ENCODE results near the gene CST4.
A peak's percentile ranks its signal among the peaks of the same experiment; 100 is the strongest.

CST4 gene

GRCh38 chr20:23655491-23656211, 33.2 kb downstream of the CST4 start:
- Histone ChIP-seq H3K27me3 (ENCODE audit: control insufficient read depth in 1 of 2, insufficient read depth in 2 of 2, low read length in 2 of 2) (no peaks in the 10 kb centered on the region), H3K9ac (ENCODE audit: low read depth in 1 of 2, low read length in 2 of 2) (no peak overlapping the region), H3K4me3 (ENCODE audit: low read depth in 1 of 2, low read length in 2 of 2) (peak overlapping the region in 1 of 2 donors; percentile 24), H3K9me3 (ENCODE audit: control insufficient read depth in 1 of 2, low read length in 2 of 2) (no peaks in the 10 kb centered on the region), H3K27ac (ENCODE audit: low read depth, low read length) (no peak overlapping the region), H3K4me1 (ENCODE audit: control insufficient read depth in 1 of 2, insufficient read depth in 2 of 2, low read length in 2 of 2) (peaks cover 16 to 29% of the 10 kb centered on the region in 2 donors), H3K36me3 (ENCODE audit: control insufficient read depth in 1 of 2, insufficient read depth in 2 of 2, low read length in 2 of 2) (no peaks in the 10 kb centered on the region)

GRCh38 chr20:23654717-23655116, 34.1 kb downstream of the CST4 start:
- Histone ChIP-seq H3K36me3 (ENCODE audit: control insufficient read depth in 1 of 2, insufficient read depth in 2 of 2, low read length in 2 of 2) (no peaks in the 10 kb centered on the region), H3K4me3 (ENCODE audit: low read depth in 1 of 2, low read length in 2 of 2) (no peak overlapping the region), H3K9ac (ENCODE audit: low read depth in 1 of 2, low read length in 2 of 2) (no peak overlapping the region), H3K4me1 (ENCODE audit: control insufficient read depth in 1 of 2, insufficient read depth in 2 of 2, low read length in 2 of 2) (peaks cover 8 to 20% of the 10 kb centered on the region in 2 donors), H3K9me3 (ENCODE audit: control insufficient read depth in 1 of 2, low read length in 2 of 2) (no peaks in the 10 kb centered on the region), H3K27me3 (ENCODE audit: control insufficient read depth in 1 of 2, insufficient read depth in 2 of 2, low read length in 2 of 2) (no peaks in the 10 kb centered on the region), H3K27ac (ENCODE audit: low read depth, low read length) (no peak overlapping the region)

- H3K4me3 ChIP-seq (ENCODE audit: low read depth in 1 of 2, low read length in 2 of 2) = no peak overlapping the region
- no peak overlapping the region for H3K9ac ChIP-seq (ENCODE audit: low read depth in 1 of 2, low read length in 2 of 2)
- H3K9me3 ChIP-seq (ENCODE audit: control insufficient read depth in 1 of 2, low read length in 2 of 2) = no peaks in the 10 kb centered on the region
- H3K27ac ChIP-seq (ENCODE audit: low read depth, low read length) = no peak overlapping the region
- H3K4me1 ChIP-seq (ENCODE audit: control insufficient read depth in 1 of 2, insufficient read depth in 2 of 2, low read length in 2 of 2) = peaks cover 8 to 13% of the 10 kb centered on the region in 2 donors
- no peaks in the 10 kb centered on the region for H3K36me3 ChIP-seq (ENCODE audit: control insufficient read depth in 1 of 2, insufficient read depth in 2 of 2, low read length in 2 of 2)
- no peaks in the 10 kb centered on the region for H3K27me3 ChIP-seq (ENCODE audit: control insufficient read depth in 1 of 2, insufficient read depth in 2 of 2, low read length in 2 of 2)
These were observed 34.8 kb downstream of the CST4 start for GRCh38 chr20:23654000-23654399.

GRCh38 chr20:23653400-23653938, 35.4 kb downstream of the CST4 start:
- Histone ChIP-seq H3K36me3 (ENCODE audit: control insufficient read depth in 1 of 2, insufficient read depth in 2 of 2, low read length in 2 of 2) (no peaks in the 10 kb centered on the region), H3K27me3 (ENCODE audit: control insufficient read depth in 1 of 2, insufficient read depth in 2 of 2, low read length in 2 of 2) (no peaks in the 10 kb centered on the region), H3K9me3 (ENCODE audit: control insufficient read depth in 1 of 2, low read length in 2 of 2) (no peaks in the 10 kb centered on the region), H3K4me3 (ENCODE audit: low read depth in 1 of 2, low read length in 2 of 2) (no peak overlapping the region), H3K9ac (ENCODE audit: low read depth in 1 of 2, low read length in 2 of 2) (no peak overlapping the region), H3K27ac (ENCODE audit: low read depth, low read length) (no peak overlapping the region), H3K4me1 (ENCODE audit: control insufficient read depth in 1 of 2, insufficient read depth in 2 of 2, low read length in 2 of 2) (peaks cover 8 to 13% of the 10 kb centered on the region in 2 donors)

- no peaks in the 10 kb centered on the region for H3K36me3 ChIP-seq (ENCODE audit: control insufficient read depth in 1 of 2, insufficient read depth in 2 of 2, low read length in 2 of 2)
- H3K4me3 ChIP-seq (ENCODE audit: low read depth in 1 of 2, low read length in 2 of 2) = no peak overlapping the region
- H3K27me3 ChIP-seq (ENCODE audit: control insufficient read depth in 1 of 2, insufficient read depth in 2 of 2, low read length in 2 of 2) = no peaks in the 10 kb centered on the region
- no peaks in the 10 kb centered on the region for H3K9me3 ChIP-seq (ENCODE audit: control insufficient read depth in 1 of 2, low read length in 2 of 2)
- H3K27ac ChIP-seq (ENCODE audit: low read depth, low read length) = no peak overlapping the region
- peaks cover 8 to 13% of the 10 kb centered on the region in 2 donors for H3K4me1 ChIP-seq (ENCODE audit: control insufficient read depth in 1 of 2, insufficient read depth in 2 of 2, low read length in 2 of 2)
- no peak overlapping the region for H3K9ac ChIP-seq (ENCODE audit: low read depth in 1 of 2, low read length in 2 of 2)
These were observed 35.9 kb downstream of the CST4 start for GRCh38 chr20:23652926-23653325.

- no peak overlapping the region for H3K9ac ChIP-seq (ENCODE audit: low read depth in 1 of 2, low read length in 2 of 2)
- H3K27me3 ChIP-seq (ENCODE audit: control insufficient read depth in 1 of 2, insufficient read depth in 2 of 2, low read length in 2 of 2) = no peaks in the 10 kb centered on the region
- H3K9me3 ChIP-seq (ENCODE audit: control insufficient read depth in 1 of 2, low read length in 2 of 2) = no peaks in the 10 kb centered on the region
- H3K4me3 ChIP-seq (ENCODE audit: low read depth in 1 of 2, low read length in 2 of 2) = no peak overlapping the region
- no peak overlapping the region for H3K27ac ChIP-seq (ENCODE audit: low read depth, low read length)
- H3K36me3 ChIP-seq (ENCODE audit: control insufficient read depth in 1 of 2, insufficient read depth in 2 of 2, low read length in 2 of 2) = no peaks in the 10 kb centered on the region
- peaks cover 8 to 13% of the 10 kb centered on the region in 2 donors for H3K4me1 ChIP-seq (ENCODE audit: control insufficient read depth in 1 of 2, insufficient read depth in 2 of 2, low read length in 2 of 2)
These were observed 36.5 kb downstream of the CST4 start for GRCh38 chr20:23652371-23652770.

- no peak overlapping the region for H3K4me3 ChIP-seq (ENCODE audit: low read depth in 1 of 2, low read length in 2 of 2)
- H3K27ac ChIP-seq (ENCODE audit: low read depth, low read length) = no peak overlapping the region
- peaks cover 8 to 13% of the 10 kb centered on the region in 2 donors for H3K4me1 ChIP-seq (ENCODE audit: control insufficient read depth in 1 of 2, insufficient read depth in 2 of 2, low read length in 2 of 2)
- no peaks in the 10 kb centered on the region for H3K9me3 ChIP-seq (ENCODE audit: control insufficient read depth in 1 of 2, low read length in 2 of 2)
- H3K9ac ChIP-seq (ENCODE audit: low read depth in 1 of 2, low read length in 2 of 2) = no peak overlapping the region
- no peaks in the 10 kb centered on the region for H3K27me3 ChIP-seq (ENCODE audit: control insufficient read depth in 1 of 2, insufficient read depth in 2 of 2, low read length in 2 of 2)
- H3K36me3 ChIP-seq (ENCODE audit: control insufficient read depth in 1 of 2, insufficient read depth in 2 of 2, low read length in 2 of 2) = no peaks in the 10 kb centered on the region
These were observed 37.7 kb downstream of the CST4 start for GRCh38 chr20:23651117-23651516.

GRCh38 chr20:23649830-23650417, 38.9 kb downstream of the CST4 start:
- H3K36me3 ChIP-seq (ENCODE audit: control insufficient read depth in 1 of 2, insufficient read depth in 2 of 2, low read length in 2 of 2) = no peaks in the 10 kb centered on the region
- no peaks in the 10 kb centered on the region for H3K9me3 ChIP-seq (ENCODE audit: control insufficient read depth in 1 of 2, low read length in 2 of 2)
- no peaks in the 10 kb centered on the region for H3K27me3 ChIP-seq (ENCODE audit: control insufficient read depth in 1 of 2, insufficient read depth in 2 of 2, low read length in 2 of 2)
- no peak overlapping the region for H3K9ac ChIP-seq (ENCODE audit: low read depth in 1 of 2, low read length in 2 of 2)
- H3K27ac ChIP-seq (ENCODE audit: low read depth, low read length) = no peak overlapping the region
- H3K4me3 ChIP-seq (ENCODE audit: low read depth in 1 of 2, low read length in 2 of 2) = no peak overlapping the region
- peaks cover 8 to 13% of the 10 kb centered on the region in 2 donors for H3K4me1 ChIP-seq (ENCODE audit: control insufficient read depth in 1 of 2, insufficient read depth in 2 of 2, low read length in 2 of 2)

- H3K9ac ChIP-seq (ENCODE audit: low read depth in 1 of 2, low read length in 2 of 2) = no peak overlapping the region
- H3K4me3 ChIP-seq (ENCODE audit: low read depth in 1 of 2, low read length in 2 of 2) = no peak overlapping the region
- H3K9me3 ChIP-seq (ENCODE audit: control insufficient read depth in 1 of 2, low read length in 2 of 2) = no peaks in the 10 kb centered on the region
- H3K27ac ChIP-seq (ENCODE audit: low read depth, low read length) = no peak overlapping the region
- H3K27me3 ChIP-seq (ENCODE audit: control insufficient read depth in 1 of 2, insufficient read depth in 2 of 2, low read length in 2 of 2) = no peaks in the 10 kb centered on the region
- peaks cover 6 to 8% of the 10 kb centered on the region in 2 donors for H3K4me1 ChIP-seq (ENCODE audit: control insufficient read depth in 1 of 2, insufficient read depth in 2 of 2, low read length in 2 of 2)
- H3K36me3 ChIP-seq (ENCODE audit: control insufficient read depth in 1 of 2, insufficient read depth in 2 of 2, low read length in 2 of 2) = no peaks in the 10 kb centered on the region
These were observed 39.6 kb downstream of the CST4 start for GRCh38 chr20:23649242-23649641.

- Histone ChIP-seq H3K4me3 (ENCODE audit: low read depth in 1 of 2, low read length in 2 of 2) (no peak overlapping the region), H3K36me3 (ENCODE audit: control insufficient read depth in 1 of 2, insufficient read depth in 2 of 2, low read length in 2 of 2) (no peaks in the 10 kb centered on the region), H3K27me3 (ENCODE audit: control insufficient read depth in 1 of 2, insufficient read depth in 2 of 2, low read length in 2 of 2) (no peaks in the 10 kb centered on the region), H3K27ac (ENCODE audit: low read depth, low read length) (no peak overlapping the region), H3K9ac (ENCODE audit: low read depth in 1 of 2, low read length in 2 of 2) (no peak overlapping the region), H3K9me3 (ENCODE audit: control insufficient read depth in 1 of 2, low read length in 2 of 2) (no peaks in the 10 kb centered on the region), H3K4me1 (ENCODE audit: control insufficient read depth in 1 of 2, insufficient read depth in 2 of 2, low read length in 2 of 2) (no peaks in the 10 kb centered on the region)
These were observed 41.5 kb downstream of the CST4 start for GRCh38 chr20:23647346-23647745.

Measured in duodenal mucosa (tissue), 2 donors.